Heart left ventricle (tissue), 16 donors: Measurements from ENCODE around the gene DHRS12. TPM values are rescaled to one million over a fixed set of nuclear protein-coding genes. Genes with fewer than 3 reads are reported as not detected.

Source experiments
- ATAC-seq, 4 donors: fragments of 200-7000 bp; cut with Tn5 transposase; one replicate each; pipeline ENCODE4 v1.9.1; 2020 to 2022; ENCODE audit warnings: moderate library complexity in 4 of 4, mild to moderate bottlenecking in 3 of 4, moderate number of reproducible peaks in 1 of 4
- DNase-seq, 5 donors: peaks; one replicate each; pipeline ENCODE4 v3.0.0-alpha.2; 2020
- H3K27ac ChIP-seq, 12 donors: fragments of 200-600 bp; sonication (generic) in 4 of 12; one replicate each; pipeline versions ENCODE4 v1.5.0 to v1.8.0; 2016 to 2022; ENCODE audit warnings: mild to moderate bottlenecking in 2 of 12
- H3K27me3 ChIP-seq, 9 donors: fragments of 200-600 bp; sonication (generic) in 2 of 9; one replicate each; pipeline versions ENCODE4 v1.5.1 to v1.8.0; 2016 to 2022; ENCODE audit warnings: mild to moderate bottlenecking in 3 of 9
- H3K36me3 ChIP-seq, 9 donors: fragments of 200-600 bp; sonication (generic) in 2 of 9; one replicate each; pipeline versions ENCODE4 v1.5.0 to v1.8.0; 2018 to 2022; ENCODE audit warnings: mild to moderate bottlenecking in 2 of 9
- H3K4me1 ChIP-seq, 12 donors: fragments of 200-600 bp; sonication (generic) in 4 of 12; one replicate each; pipeline versions ENCODE4 v1.5.0 to v1.8.0; 2016 to 2022; ENCODE audit warnings: mild to moderate bottlenecking in 3 of 12
- H3K4me3 ChIP-seq, 12 donors: fragments of 200-600 bp; sonication (generic) in 4 of 12; one replicate each; pipeline versions ENCODE4 v1.5.0 to v1.8.0; 2017 to 2022; ENCODE audit warnings: mild to moderate bottlenecking in 9 of 12, moderate library complexity in 4 of 12
- H3K9me3 ChIP-seq, 12 donors: fragments of 200-600 bp; sonication (generic) in 4 of 12; one replicate each; pipeline versions ENCODE4 v1.5.0 to v1.8.0; 2016 to 2022; ENCODE audit warnings: mild to moderate bottlenecking in 1 of 12
- POLR2A ChIP-seq, 2 donors: fragments of 450-650 bp; IDR thresholded peaks; one replicate each; pipeline ENCODE4 v1.6.1; 2017; ENCODE audit warnings: antibody characterized with exemption in 2 of 2, mild to moderate bottlenecking in 2 of 2, moderate library complexity in 2 of 2
- WGBS, 4 donors: extraction: QIAGEN DNeasy Blood & Tissue Kit in 2 of 4; methylation state at CpG; one replicate each; pipeline versions ENCODE4 v1.1.5 to v1.1.7; 2013 to 2018; 5-methylcytosine and 5-hydroxymethylcytosine counted together
- intact Hi-C, 10 donors: fragments of 100-400 bp; cut with DNase I; formaldehyde crosslinking; loops; one replicate each; pipeline versions ENCODE4 v1.11.1 to v1.14.2; 2022
- polyA plus RNA-seq, 2 donors: library from polyadenylated mRNA; stranded (reverse); fragments of 200-250 nt; gene quantifications; one replicate each; pipeline ENCODE4 v1.2.3, GENCODE V29; 2013
- total RNA-seq, 9 donors: library from RNA; depleted of rRNA in 2 of 9; stranded (reverse); fragments of >200 nt in 2 of 9; fragmentation: NEBNext Ultra II Directional in 3 of 9; extraction: Animal tissue kit (Norgen Biotek cat#: 25700) in 3 of 9; gene quantifications; one replicate each; pipeline versions ENCODE4 v1.1.0 to v1.2.4, GENCODE V29; 2016 to 2023
- TF ChIP-seq, protein P1 (sequence below), 12 donors: fragments of 200-600 bp; sonication (generic) in 4 of 12; IDR thresholded peaks; one replicate each; pipeline versions ENCODE4 v1.5.0 to v1.8.0; 2018 to 2022; ENCODE audit warnings: antibody characterized with exemption in 12 of 12, mild to moderate bottlenecking in 5 of 12
- donor health status: ischemic (EF 13 %, LVEDD 7.1; RV severe dilation, severe dysfunction).
- donor health status: healthy with polysubstance abuse.
- donor health status: DM: no; HTN: yes; CAD: no.
- donor health status: DM: no; HTN: no; CAD: no.
- donor health status: ischemic (EF 25% LVEDD 6.9; RV normal size, moderate dysfunction).
- donor health status: ischemic (EF 25% LVEDD 5.7; RV mildly dilated, moderate dysfunction).
- donor health status: healthy.
- donor health status: DM: yes; HTN: yes; CAD: no.
- donor health status: ischemic (EF 35%, LVEDD 5.7; RV mildly dilated, moderate dysfunction).
- donor health status: nonischemic (EF 11% LVEDD 7.7; RV severe dilation, severe dysfunction).
- donor health status: DM: yes; HTN: yes; CAD: no.
- donor health status: PGD.
- donor health status: ischemic (EF 29% LVEDD 5.4; RV normal size, mild dysfunction).
- donor health status: nonischemic (EF 23%, LVEDD 6.1; RV moderate dilation, normal function).

DHRS12 gene
- total and polyA plus RNA-seq, 11 donors = 3.9 to 13.9 (median 12.1) TPM

DNA sequence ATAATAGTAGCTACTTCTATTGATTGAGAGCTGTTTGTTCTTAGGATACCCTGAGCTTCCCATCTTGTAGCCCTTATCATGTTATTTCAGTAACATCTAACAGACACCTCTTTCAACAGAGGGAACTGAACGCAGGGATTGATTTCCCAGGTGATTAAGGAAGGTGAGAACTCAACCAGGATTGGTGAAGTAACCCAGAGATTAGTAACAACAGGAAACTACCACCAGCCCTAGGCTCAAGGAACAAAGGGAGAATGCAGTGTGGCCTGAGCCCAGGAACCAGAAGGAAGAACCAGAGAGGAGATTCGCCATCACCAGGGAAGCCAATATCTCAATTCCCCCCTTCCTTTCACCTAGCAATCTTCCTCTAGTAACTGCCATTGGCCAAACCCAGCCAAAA lies 8.5 kb downstream of the DHRS12 start:
- ATAC-seq (no peak), DNase-seq (no peak)
- Histone ChIP-seq H3K4me3 (no peak overlapping the region), H3K27me3 (no peaks in the 10 kb centered on the region), H3K27ac (no peak overlapping the region), H3K36me3 (peaks cover 0 to 14% (median 0%) of the 10 kb centered on the region in 9 donors), H3K9me3 (no peaks in the 10 kb centered on the region), H3K4me1 (peaks cover 0 to 12% (median 0%) of the 10 kb centered on the region in 12 donors)
- TF ChIP-seq, protein P1, sequence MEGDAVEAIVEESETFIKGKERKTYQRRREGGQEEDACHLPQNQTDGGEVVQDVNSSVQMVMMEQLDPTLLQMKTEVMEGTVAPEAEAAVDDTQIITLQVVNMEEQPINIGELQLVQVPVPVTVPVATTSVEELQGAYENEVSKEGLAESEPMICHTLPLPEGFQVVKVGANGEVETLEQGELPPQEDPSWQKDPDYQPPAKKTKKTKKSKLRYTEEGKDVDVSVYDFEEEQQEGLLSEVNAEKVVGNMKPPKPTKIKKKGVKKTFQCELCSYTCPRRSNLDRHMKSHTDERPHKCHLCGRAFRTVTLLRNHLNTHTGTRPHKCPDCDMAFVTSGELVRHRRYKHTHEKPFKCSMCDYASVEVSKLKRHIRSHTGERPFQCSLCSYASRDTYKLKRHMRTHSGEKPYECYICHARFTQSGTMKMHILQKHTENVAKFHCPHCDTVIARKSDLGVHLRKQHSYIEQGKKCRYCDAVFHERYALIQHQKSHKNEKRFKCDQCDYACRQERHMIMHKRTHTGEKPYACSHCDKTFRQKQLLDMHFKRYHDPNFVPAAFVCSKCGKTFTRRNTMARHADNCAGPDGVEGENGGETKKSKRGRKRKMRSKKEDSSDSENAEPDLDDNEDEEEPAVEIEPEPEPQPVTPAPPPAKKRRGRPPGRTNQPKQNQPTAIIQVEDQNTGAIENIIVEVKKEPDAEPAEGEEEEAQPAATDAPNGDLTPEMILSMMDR (IDR thresholded peaks at IDR 0.05) = no peak
- 87 to 93% (median 88%) methylated on average over 2 of the region's 2 CpGs for WGBS, 4 donors
- intact Hi-C loops = loop anchor here in 5 of 10 donors (5.0 to 10.0 kb wide), 5 partner anchors 211 to 361 kb away; partner anchors contain the start of genes WDFY2 (in 2 of the 5) and INTS6 (in 1 of the 5)

DNA sequence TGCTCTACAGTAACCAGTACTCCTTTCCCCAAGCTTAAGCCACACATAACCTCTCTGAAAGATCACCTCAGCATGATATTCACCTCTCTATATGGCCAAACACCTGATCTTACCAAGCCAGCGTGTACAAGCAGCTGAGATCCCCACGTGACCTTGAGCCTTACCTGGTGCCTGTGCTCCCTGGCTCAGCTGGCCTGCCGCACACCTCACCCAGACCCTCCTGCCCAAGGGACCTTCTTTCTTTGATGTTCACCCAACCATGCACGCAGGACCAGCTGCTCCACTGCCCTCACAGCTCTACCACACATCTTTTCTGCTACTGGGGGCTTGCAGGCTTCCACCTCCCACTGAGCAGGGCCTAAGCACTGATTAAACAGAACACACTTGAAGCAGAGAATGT lies 9.0 kb downstream of the DHRS12 start:
- H3K4me1 ChIP-seq = peaks cover 0 to 12% (median 0%) of the 10 kb centered on the region in 12 donors
- no peak for ATAC-seq
- no peak for DNase-seq
- H3K36me3 ChIP-seq = peaks cover 0 to 14% (median 0%) of the 10 kb centered on the region in 9 donors
- no peaks in the 10 kb centered on the region for H3K27me3 ChIP-seq
- H3K9me3 ChIP-seq = no peaks in the 10 kb centered on the region
- TF ChIP-seq POLR2A (IDR thresholded peaks at IDR 0.05) = no peak
- WGBS, 4 donors = 62 to 97% (median 80%) methylated on average over 4 of the region's 4 CpGs
- no peak overlapping the region for H3K27ac ChIP-seq
- no peak overlapping the region for H3K4me3 ChIP-seq
- intact Hi-C loops = loop anchor here in 5 of 10 donors (5.0 to 10.0 kb wide), 5 partner anchors 210 to 360 kb away; partner anchors contain the start of genes WDFY2 (in 2 of the 5) and INTS6 (in 1 of the 5)

DNA sequence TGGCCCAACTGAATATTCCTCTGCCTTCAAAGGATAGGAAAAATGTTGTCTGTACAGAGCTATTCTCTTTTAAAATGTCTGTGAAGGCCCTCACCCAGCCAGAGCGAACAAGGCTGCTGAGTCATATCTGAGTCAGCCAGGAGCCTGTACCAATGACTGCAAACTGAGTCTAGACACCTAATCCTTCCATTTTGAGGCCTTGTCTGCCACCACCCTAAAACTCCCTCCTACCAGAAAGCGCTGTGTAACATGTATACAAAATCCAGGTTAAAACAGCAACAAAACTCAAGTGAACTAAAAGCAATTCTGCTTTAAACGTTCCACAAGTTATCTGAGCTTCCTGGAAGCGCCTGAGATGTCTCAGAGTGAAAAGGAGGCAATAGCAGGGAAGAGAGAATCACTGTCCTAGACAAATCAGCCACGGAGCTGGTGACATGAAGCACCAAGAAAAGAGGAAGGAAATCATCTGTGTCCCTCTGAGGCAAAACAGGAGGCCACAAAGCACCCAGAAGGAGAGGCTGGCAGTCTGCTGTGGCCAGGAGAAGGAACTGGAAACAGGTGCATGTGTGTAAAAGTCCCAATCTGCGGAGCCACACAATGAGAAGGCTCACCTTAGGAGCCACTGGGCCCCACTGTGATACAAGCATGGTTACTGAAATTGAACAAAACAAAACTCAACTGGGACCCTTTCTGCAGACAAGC lies 10.2 kb downstream of the DHRS12 start:
- H3K27ac ChIP-seq = peak overlapping the region in 1 of 12 donors; percentile 39
- H3K9me3 ChIP-seq = no peaks in the 10 kb centered on the region
- H3K36me3 ChIP-seq = peaks cover 0 to 17% (median 0%) of the 10 kb centered on the region in 9 donors
- H3K4me3 ChIP-seq = no peak overlapping the region
- peak in 2 of 4 donors; percentile 59 to 64 for ATAC-seq
- TF ChIP-seq POLR2A (IDR thresholded peaks at IDR 0.05) = no peak
- TF ChIP-seq, protein P1 (IDR thresholded peaks at IDR 0.05) = no peak
- peaks cover 0 to 12% (median 0%) of the 10 kb centered on the region in 12 donors for H3K4me1 ChIP-seq
- no peaks in the 10 kb centered on the region for H3K27me3 ChIP-seq
- no peak for DNase-seq
- 77 to 84% (median 81%) methylated on average over 6 of the region's 6 CpGs for WGBS, 4 donors
- intact Hi-C loops = loop anchor here in 3 of 10 donors (10.0 kb wide), 3 partner anchors 209 to 359 kb away; partner anchors contain the start of genes INTS6 (in 1 of the 3) and WDFY2 (in 1 of the 3)

DNA sequence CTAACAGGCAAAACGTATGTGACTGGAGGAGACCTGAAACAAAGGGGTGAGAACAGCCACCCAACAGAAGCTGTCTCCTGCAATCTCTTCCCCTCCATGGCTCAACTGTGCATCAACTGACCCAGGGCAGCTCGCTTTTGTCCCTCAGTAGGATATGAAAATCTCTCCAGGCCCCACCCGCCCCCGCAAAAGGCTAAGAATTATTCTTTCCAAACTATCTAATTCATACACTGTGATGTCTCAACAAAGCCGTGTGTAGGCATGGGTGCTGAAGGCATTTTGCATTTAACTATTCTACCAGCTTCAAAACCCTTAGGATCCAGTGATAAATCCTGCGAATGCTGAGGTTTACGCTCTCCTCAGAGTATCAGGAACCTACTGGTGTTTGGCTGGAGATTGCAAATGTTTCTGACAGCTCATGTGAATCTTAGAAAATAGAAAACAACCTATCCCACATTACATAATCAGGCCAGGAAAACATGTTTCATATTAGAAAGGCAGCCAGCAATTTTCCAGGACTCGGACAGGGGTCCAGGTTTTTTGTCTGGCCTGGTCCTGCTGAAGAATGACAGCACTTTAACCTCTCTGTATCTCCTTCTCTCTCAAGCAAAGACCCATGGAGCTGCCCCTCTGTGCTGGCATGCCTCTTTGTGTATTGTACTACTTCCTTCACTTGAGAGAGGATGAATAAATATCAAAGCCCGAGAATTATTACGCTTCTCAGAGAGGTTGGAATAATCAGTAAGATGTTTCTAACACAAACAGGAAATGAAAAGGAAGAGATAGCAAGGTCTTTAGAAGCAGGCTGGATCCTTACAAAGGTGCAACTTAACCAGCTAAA lies 17.3 kb downstream of the DHRS12 start:
- peak in 3 of 4 donors; percentile 5 to 28 (median 10) for ATAC-seq
- intact Hi-C loops = loop anchor here in 1 of 10 donors (5.0 kb wide), 1 partner anchor 354 kb away; no protein-coding TSS in a partner anchor
- no peak for DNase-seq
- Histone ChIP-seq H3K4me1 (peaks cover 0 to 26% (median 19%) of the 10 kb centered on the region in 12 donors), H3K36me3 (peaks cover 0 to 9% (median 0%) of the 10 kb centered on the region in 9 donors), H3K9me3 (no peaks in the 10 kb centered on the region), H3K27me3 (no peaks in the 10 kb centered on the region), H3K4me3 (peak overlapping the region in 6 of 12 donors; percentile 5 to 24 (median 10)), H3K27ac (peak overlapping the region in 11 of 12 donors; percentile 66 to 81 (median 74))
- WGBS, 4 donors = 24 to 32% (median 25%) methylated on average over 10 of the region's 10 CpGs
- TF ChIP-seq, protein P1 (IDR thresholded peaks at IDR 0.05) = no peak
- no peak for TF ChIP-seq POLR2A (IDR thresholded peaks at IDR 0.05)
